ENCODE data around the gene DENND6B. TPM values are rescaled to one million over a fixed set of nuclear protein-coding genes. Genes with fewer than 3 reads are reported as not detected.

The DENND6B gene
- total and polyA plus RNA-seq, 4 donors, result 0.86 to 1.2 (median 1.1) TPM

GRCh38 chr22:50271519-50271970 is 55.3 kb downstream of the DENND6B start:
- Histone ChIP-seq H3K27me3 (ENCODE audit: control insufficient read depth in 4 of 4, insufficient read depth in 4 of 4, low read length in 3 of 4) (no peaks in the 10 kb centered on the region), H3K9me3 (ENCODE audit: control insufficient read depth in 4 of 4, low read length in 3 of 4) (no peaks in the 10 kb centered on the region), H3K4me1 (ENCODE audit: control insufficient read depth in 4 of 4, insufficient read depth in 4 of 4, low read length in 3 of 4) (peaks cover 30 to 52% (median 37%) of the 10 kb centered on the region in 4 donors), H3K36me3 (ENCODE audit: control insufficient read depth in 4 of 4, insufficient read depth in 3 of 4, low read depth in 1 of 4, low read length in 3 of 4) (peaks cover 0 to 15% (median 6%) of the 10 kb centered on the region in 4 donors), H3K9ac (ENCODE audit: low read depth in 1 of 2, low read length in 2 of 2) (no peak overlapping the region), H3K27ac (ENCODE audit: low read depth in 1 of 2, low read length in 2 of 2) (no peak overlapping the region), H3K4me3 (ENCODE audit: low read depth in 1 of 3, low read length in 3 of 3) (peak overlapping the region in 1 of 3 donors; percentile 61)
- 2% methylated on average over 45 of the region's 45 CpGs for WGBS
- TF ChIP-seq CTCF (IDR thresholded peaks at IDR 0.05; ENCODE audit: low read depth, low read length, missing input control) (peak; percentile 6), YY1 (IDR thresholded peaks at IDR 0.05) (no peak)
- DNase-seq (ENCODE audit: low spot score), result peak; percentile 63

- H3K36me3 ChIP-seq (ENCODE audit: control insufficient read depth in 4 of 4, insufficient read depth in 3 of 4, low read depth in 1 of 4, low read length in 3 of 4), result peaks cover 0 to 9% (median 3%) of the 10 kb centered on the region in 4 donors
- H3K27ac ChIP-seq (ENCODE audit: low read depth in 1 of 2, low read length in 2 of 2), result no peak overlapping the region
- H3K9ac ChIP-seq (ENCODE audit: low read depth in 1 of 2, low read length in 2 of 2), result no peak overlapping the region
- no peaks in the 10 kb centered on the region for H3K9me3 ChIP-seq (ENCODE audit: control insufficient read depth in 4 of 4, low read length in 3 of 4)
- WGBS, result 5% methylated on average over 53 of the region's 53 CpGs
- peak overlapping the region in 2 of 3 donors; percentile 12 to 61 for H3K4me3 ChIP-seq (ENCODE audit: low read depth in 1 of 3, low read length in 3 of 3)
- no peaks in the 10 kb centered on the region for H3K27me3 ChIP-seq (ENCODE audit: control insufficient read depth in 4 of 4, insufficient read depth in 4 of 4, low read length in 3 of 4)
- TF ChIP-seq ZBTB33 (IDR thresholded peaks at IDR 0.05) (no peak), FOXA1 (IDR thresholded peaks at IDR 0.05) (no peak), REST (IDR thresholded peaks at IDR 0.05) (peak; percentile 99), CTCF (IDR thresholded peaks at IDR 0.05; ENCODE audit: low read depth, low read length, missing input control) (no peak), NR2F2 (IDR thresholded peaks at IDR 0.05) (no peak), TAF1 (conservative IDR thresholded peaks at IDR 0.05) (no peak), JUND (IDR thresholded peaks at IDR 0.05) (no peak), GABPA (IDR thresholded peaks at IDR 0.05 in 1 of 2, conservative IDR thresholded peaks at IDR 0.05 in 1 of 2) (no peak)
- DNase-seq (ENCODE audit: low spot score), result peak; percentile 68
- H3K4me1 ChIP-seq (ENCODE audit: control insufficient read depth in 4 of 4, insufficient read depth in 4 of 4, low read length in 3 of 4), result peaks cover 30 to 52% (median 34%) of the 10 kb centered on the region in 4 donors
These were observed 56.0 kb downstream of the DENND6B start for GRCh38 chr22:50270666-50271394.

Measured in liver (tissue), 9 donors.